Measurements from ENCODE around the gene C5orf24. TPM values are rescaled to one million over a fixed set of nuclear protein-coding genes. Genes with fewer than 3 reads are reported as not detected.

C5orf24 gene
- 10 to 100 TPM; 40.2 to 50.0 (median 45.8) TPM for total RNA-seq

- Histone ChIP-seq H3K27ac (peak within 1 kb of the TSS; percentile 88 to 96 (median 94)), H3K4me1 (peaks cover 0 to 42% (median 15%) of the 10 kb centered on the region in 4 donors), H3K27me3 (no peaks in the 10 kb centered on the region), H3K4me3 (peak within 1 kb of the TSS; percentile 78 to 97 (median 87)), H3K9me3 (no peaks in the 10 kb centered on the region), H3K36me3 (peaks cover 0 to 12% (median 0%) of the 10 kb centered on the region in 3 donors)
- 0 to 1% methylated on average over 26 to 44 of the region's 84 CpGs for WGBS, 2 donors
- peak; percentile 89 to 90 for DNase-seq (ENCODE audit: low spot score in 2 of 2)
- TF ChIP-seq EP300 (IDR thresholded peaks at IDR 0.05), result peak in 1 of 2 donors; percentile 90
- peak; percentile 96 to 97 for TF ChIP-seq POLR2A (IDR thresholded peaks at IDR 0.05)
- TF ChIP-seq CTCF (IDR thresholded peaks at IDR 0.05), result peak in 2 of 5 experiments; percentile 41 to 47
These were observed at the start of gene C5orf24 for GRCh38 chr5:134845852-134846640. Gene C5orf24, plus strand, starts transcription at chr5:134845968. Its CDS starts 8,933 bp downstream, at chr5:134854901.

GRCh38 chr5:134798468-134798867 lies 47.3 kb upstream of the C5orf24 start:
- TF ChIP-seq EP300 (IDR thresholded peaks at IDR 0.05) (no peak), POLR2A (IDR thresholded peaks at IDR 0.05) (no peak), CTCF (IDR thresholded peaks at IDR 0.05) (no peak)
- Histone ChIP-seq H3K9me3 (no peaks in the 10 kb centered on the region), H3K4me1 (no peaks in the 10 kb centered on the region), H3K27me3 (no peaks in the 10 kb centered on the region), H3K27ac (no peak overlapping the region), H3K4me3 (no peak overlapping the region), H3K36me3 (peaks cover 2 to 98% (median 6%) of the 10 kb centered on the region in 3 donors)
- 83 to 92% methylated on average over 5 of the region's 5 CpGs for WGBS, 2 donors
- no peak for DNase-seq (ENCODE audit: low spot score in 2 of 2)

GRCh38 chr5:134803821-134804220 lies 41.9 kb upstream of the C5orf24 start:
- DNase-seq (ENCODE audit: low spot score in 2 of 2), result no peak
- no peaks in the 10 kb centered on the region for H3K9me3 ChIP-seq
- peaks cover 0 to 84% (median 0%) of the 10 kb centered on the region in 3 donors for H3K36me3 ChIP-seq
- H3K27ac ChIP-seq, result no peak overlapping the region
- TF ChIP-seq POLR2A (IDR thresholded peaks at IDR 0.05) (no peak), EP300 (IDR thresholded peaks at IDR 0.05) (no peak), CTCF (IDR thresholded peaks at IDR 0.05) (no peak)
- 83% methylated on average over 4 of the region's 4 CpGs for WGBS, 2 donors
- no peak overlapping the region for H3K4me3 ChIP-seq
- no peaks in the 10 kb centered on the region for H3K4me1 ChIP-seq
- H3K27me3 ChIP-seq, result no peaks in the 10 kb centered on the region

GRCh38 chr5:134813407-134813806 lies 32.4 kb upstream of the C5orf24 start:
- Histone ChIP-seq H3K4me3 (no peak overlapping the region), H3K4me1 (no peaks in the 10 kb centered on the region), H3K9me3 (no peaks in the 10 kb centered on the region), H3K27me3 (no peaks in the 10 kb centered on the region), H3K36me3 (peaks cover 0 to 94% (median 10%) of the 10 kb centered on the region in 3 donors), H3K27ac (no peak overlapping the region)
- 95 to 100% methylated on average over 2 of the region's 2 CpGs for WGBS, 2 donors
- TF ChIP-seq POLR2A (IDR thresholded peaks at IDR 0.05) (no peak), CTCF (IDR thresholded peaks at IDR 0.05) (no peak), EP300 (IDR thresholded peaks at IDR 0.05) (no peak)
- no peak for DNase-seq (ENCODE audit: low spot score in 2 of 2)

- Histone ChIP-seq H3K4me3 (no peak overlapping the region), H3K27ac (no peak overlapping the region), H3K36me3 (peaks cover 0 to 94% (median 12%) of the 10 kb centered on the region in 3 donors), H3K9me3 (no peaks in the 10 kb centered on the region), H3K4me1 (no peaks in the 10 kb centered on the region), H3K27me3 (no peaks in the 10 kb centered on the region)
- TF ChIP-seq EP300 (IDR thresholded peaks at IDR 0.05), result no peak
- no peak for TF ChIP-seq POLR2A (IDR thresholded peaks at IDR 0.05)
- no peak for TF ChIP-seq CTCF (IDR thresholded peaks at IDR 0.05)
- DNase-seq (ENCODE audit: low spot score in 2 of 2), result no peak
These were observed 31.9 kb upstream of the C5orf24 start for GRCh38 chr5:134813827-134814226.
